GM12878 (cell line): Measurements from ENCODE around the gene TELO2.

ENCODE experiments used
- JUNB ChIP-seq: IDR thresholded peaks from 2 replicates; pipeline ENCODE4 v1.6.1; 2016; ENCODE audit warnings: antibody characterized with exemption, mild to moderate bottlenecking
- NFIC ChIP-seq: IDR thresholded peaks from 2 replicates; pipeline ENCODE4 v1.6.1; 2012; ENCODE audit warnings: low read depth, mild to moderate bottlenecking, inconsistent platforms, low read length, moderate library complexity
- POLR2A ChIP-seq: IDR thresholded peaks from 2 replicates; pipeline ENCODE4 v1.6.1; 2011; ENCODE audit warnings: low read depth, mild to moderate bottlenecking, low read length
- RFX5 ChIP-seq: IDR thresholded peaks from 2 replicates; pipeline ENCODE4 v1.6.1; 2011; ENCODE audit warnings: low read depth, low read length, improper control_type of control experiment
- STAT1 ChIP-seq: fragments of 450-650 bp; conservative IDR thresholded peaks from 2 replicates; pipeline ENCODE4 v1.6.1; 2014; ENCODE audit warnings: antibody characterized with exemption, mild to moderate bottlenecking
- YY1 ChIP-seq: IDR thresholded peaks from 2 replicates; pipeline ENCODE4 v1.6.1; 2011; ENCODE audit warnings: low read depth, mild to moderate bottlenecking, low read length
- TF ChIP-seq, protein P1 (sequence below), 3 experiments: IDR thresholded peaks in 2 of 3; conservative IDR thresholded peaks in 1 of 3; 2 replicates each; pipeline ENCODE4 v1.5.1; 2011; ENCODE audit warnings: low read depth in 3 of 3, low read length in 3 of 3, mild to moderate bottlenecking in 3 of 3, control low read depth in 2 of 3, moderate library complexity in 2 of 3, inconsistent platforms in 1 of 3, mixed read lengths in 1 of 3; ENCODE audit not compliant: control insufficient read depth in 2 of 3, insufficient read depth in 1 of 3; ENCODE audit errors: extremely low read depth in 1 of 3
- TF ChIP-seq, protein P2 (sequence below): fragments of 450-650 bp; IDR thresholded peaks from 2 replicates; pipeline ENCODE4 v1.6.1; 2017; ENCODE audit warnings: mild to moderate bottlenecking, moderate library complexity
- TF ChIP-seq, protein P3 (sequence below): fragments of 450-650 bp; IDR thresholded peaks from 2 replicates; pipeline ENCODE4 v1.6.1; 2016; ENCODE audit warnings: mild to moderate bottlenecking
- TF ChIP-seq, protein P4 (sequence below): IDR thresholded peaks from 2 replicates; pipeline ENCODE4 v1.6.1; 2012; ENCODE audit warnings: low read depth, low read length, improper control_type of control experiment

DNA sequence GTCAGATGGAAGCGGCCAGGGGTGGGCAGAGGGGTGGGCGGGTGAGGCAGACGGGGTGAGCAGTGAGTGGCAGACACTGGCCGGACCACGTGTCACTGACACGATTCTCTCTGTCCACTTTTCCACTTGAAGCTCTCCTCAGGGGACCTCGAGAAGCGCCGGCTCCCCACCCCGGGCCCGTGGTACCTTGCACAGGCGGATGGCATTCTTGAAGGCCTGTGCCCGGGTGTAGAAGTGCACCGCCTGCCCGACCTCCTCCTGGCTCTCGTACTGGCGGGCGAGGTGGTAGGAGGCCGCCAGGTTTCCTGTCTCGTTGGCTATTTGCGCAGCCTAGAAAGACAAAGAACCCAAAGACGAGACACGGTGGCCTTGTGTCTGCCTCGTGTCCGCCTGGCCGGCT lies 31.2 kb downstream of the TELO2 start:
- TF ChIP-seq, protein P1, sequence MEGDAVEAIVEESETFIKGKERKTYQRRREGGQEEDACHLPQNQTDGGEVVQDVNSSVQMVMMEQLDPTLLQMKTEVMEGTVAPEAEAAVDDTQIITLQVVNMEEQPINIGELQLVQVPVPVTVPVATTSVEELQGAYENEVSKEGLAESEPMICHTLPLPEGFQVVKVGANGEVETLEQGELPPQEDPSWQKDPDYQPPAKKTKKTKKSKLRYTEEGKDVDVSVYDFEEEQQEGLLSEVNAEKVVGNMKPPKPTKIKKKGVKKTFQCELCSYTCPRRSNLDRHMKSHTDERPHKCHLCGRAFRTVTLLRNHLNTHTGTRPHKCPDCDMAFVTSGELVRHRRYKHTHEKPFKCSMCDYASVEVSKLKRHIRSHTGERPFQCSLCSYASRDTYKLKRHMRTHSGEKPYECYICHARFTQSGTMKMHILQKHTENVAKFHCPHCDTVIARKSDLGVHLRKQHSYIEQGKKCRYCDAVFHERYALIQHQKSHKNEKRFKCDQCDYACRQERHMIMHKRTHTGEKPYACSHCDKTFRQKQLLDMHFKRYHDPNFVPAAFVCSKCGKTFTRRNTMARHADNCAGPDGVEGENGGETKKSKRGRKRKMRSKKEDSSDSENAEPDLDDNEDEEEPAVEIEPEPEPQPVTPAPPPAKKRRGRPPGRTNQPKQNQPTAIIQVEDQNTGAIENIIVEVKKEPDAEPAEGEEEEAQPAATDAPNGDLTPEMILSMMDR (IDR thresholded peaks at IDR 0.05 in 2 of 3, conservative IDR thresholded peaks at IDR 0.05 in 1 of 3; ENCODE audit: control insufficient read depth in 2 of 3, extremely low read depth in 1 of 3, insufficient read depth in 1 of 3, low read depth in 3 of 3, low read length in 3 of 3) = no peak
- TF ChIP-seq NFIC = no peak
- TF ChIP-seq, protein P2, sequence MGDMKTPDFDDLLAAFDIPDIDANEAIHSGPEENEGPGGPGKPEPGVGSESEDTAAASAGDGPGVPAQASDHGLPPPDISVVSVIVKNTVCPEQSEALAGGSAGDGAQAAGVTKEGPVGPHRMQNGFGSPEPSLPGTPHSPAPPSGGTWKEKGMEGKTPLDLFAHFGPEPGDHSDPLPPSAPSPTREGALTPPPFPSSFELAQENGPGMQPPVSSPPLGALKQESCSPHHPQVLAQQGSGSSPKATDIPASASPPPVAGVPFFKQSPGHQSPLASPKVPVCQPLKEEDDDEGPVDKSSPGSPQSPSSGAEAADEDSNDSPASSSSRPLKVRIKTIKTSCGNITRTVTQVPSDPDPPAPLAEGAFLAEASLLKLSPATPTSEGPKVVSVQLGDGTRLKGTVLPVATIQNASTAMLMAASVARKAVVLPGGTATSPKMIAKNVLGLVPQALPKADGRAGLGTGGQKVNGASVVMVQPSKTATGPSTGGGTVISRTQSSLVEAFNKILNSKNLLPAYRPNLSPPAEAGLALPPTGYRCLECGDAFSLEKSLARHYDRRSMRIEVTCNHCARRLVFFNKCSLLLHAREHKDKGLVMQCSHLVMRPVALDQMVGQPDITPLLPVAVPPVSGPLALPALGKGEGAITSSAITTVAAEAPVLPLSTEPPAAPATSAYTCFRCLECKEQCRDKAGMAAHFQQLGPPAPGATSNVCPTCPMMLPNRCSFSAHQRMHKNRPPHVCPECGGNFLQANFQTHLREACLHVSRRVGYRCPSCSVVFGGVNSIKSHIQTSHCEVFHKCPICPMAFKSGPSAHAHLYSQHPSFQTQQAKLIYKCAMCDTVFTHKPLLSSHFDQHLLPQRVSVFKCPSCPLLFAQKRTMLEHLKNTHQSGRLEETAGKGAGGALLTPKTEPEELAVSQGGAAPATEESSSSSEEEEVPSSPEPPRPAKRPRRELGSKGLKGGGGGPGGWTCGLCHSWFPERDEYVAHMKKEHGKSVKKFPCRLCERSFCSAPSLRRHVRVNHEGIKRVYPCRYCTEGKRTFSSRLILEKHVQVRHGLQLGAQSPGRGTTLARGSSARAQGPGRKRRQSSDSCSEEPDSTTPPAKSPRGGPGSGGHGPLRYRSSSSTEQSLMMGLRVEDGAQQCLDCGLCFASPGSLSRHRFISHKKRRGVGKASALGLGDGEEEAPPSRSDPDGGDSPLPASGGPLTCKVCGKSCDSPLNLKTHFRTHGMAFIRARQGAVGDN = no peak
- TF ChIP-seq, protein P3, sequence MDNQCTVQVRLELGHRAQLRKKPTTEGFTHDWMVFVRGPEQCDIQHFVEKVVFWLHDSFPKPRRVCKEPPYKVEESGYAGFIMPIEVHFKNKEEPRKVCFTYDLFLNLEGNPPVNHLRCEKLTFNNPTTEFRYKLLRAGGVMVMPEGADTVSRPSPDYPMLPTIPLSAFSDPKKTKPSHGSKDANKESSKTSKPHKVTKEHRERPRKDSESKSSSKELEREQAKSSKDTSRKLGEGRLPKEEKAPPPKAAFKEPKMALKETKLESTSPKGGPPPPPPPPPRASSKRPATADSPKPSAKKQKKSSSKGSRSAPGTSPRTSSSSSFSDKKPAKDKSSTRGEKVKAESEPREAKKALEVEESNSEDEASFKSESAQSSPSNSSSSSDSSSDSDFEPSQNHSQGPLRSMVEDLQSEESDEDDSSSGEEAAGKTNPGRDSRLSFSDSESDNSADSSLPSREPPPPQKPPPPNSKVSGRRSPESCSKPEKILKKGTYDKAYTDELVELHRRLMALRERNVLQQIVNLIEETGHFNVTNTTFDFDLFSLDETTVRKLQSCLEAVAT = no peak
- no peak for TF ChIP-seq RFX5
- TF ChIP-seq JUNB = no peak
- no peak for TF ChIP-seq YY1
- no peak for TF ChIP-seq STAT1
- TF ChIP-seq, protein P4, sequence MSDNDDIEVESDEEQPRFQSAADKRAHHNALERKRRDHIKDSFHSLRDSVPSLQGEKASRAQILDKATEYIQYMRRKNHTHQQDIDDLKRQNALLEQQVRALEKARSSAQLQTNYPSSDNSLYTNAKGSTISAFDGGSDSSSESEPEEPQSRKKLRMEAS = no peak
- no peak for TF ChIP-seq POLR2A
